Immature natural killer cell (primary cell): ENCODE data around the gene SMIM12. TPM values are rescaled to one million over a fixed set of nuclear protein-coding genes. Genes with fewer than 3 reads are reported as not detected.

Source experiments
- DNase-seq, 3 donors: peaks; one replicate each; pipeline ENCODE4 v3.0.0; 2022; ENCODE audit warnings: mixed read lengths in 1 of 3
- H3K27ac Mint-ChIP-seq, 6 donors: one replicate each; pipeline ENCODE4 v1.8.0; 2020; ENCODE audit warnings: mixed read lengths in 6 of 6, mild to moderate bottlenecking in 5 of 6, inconsistent platforms in 4 of 6, moderate library complexity in 3 of 6
- H3K27me3 Mint-ChIP-seq, 3 donors: one replicate each; pipeline ENCODE4 v1.8.0; 2020 to 2021; ENCODE audit warnings: low read depth in 3 of 3, mild to moderate bottlenecking in 3 of 3, mixed read lengths in 3 of 3, moderate library complexity in 3 of 3, inconsistent platforms in 1 of 3
- H3K36me3 Mint-ChIP-seq, 3 donors: one replicate each; pipeline ENCODE4 v1.8.0; 2020; ENCODE audit warnings: mixed read lengths in 3 of 3, inconsistent platforms in 2 of 3, mild to moderate bottlenecking in 2 of 3
- H3K4me1 Mint-ChIP-seq, 2 donors: one replicate each; pipeline ENCODE4 v1.8.0; 2020; ENCODE audit warnings: inconsistent platforms in 2 of 2, mild to moderate bottlenecking in 2 of 2, mixed read lengths in 2 of 2, moderate library complexity in 1 of 2
- H3K4me3 Mint-ChIP-seq, 5 donors: one replicate each; pipeline ENCODE4 v1.8.0; 2020; ENCODE audit warnings: mild to moderate bottlenecking in 5 of 5, mixed read lengths in 5 of 5, inconsistent platforms in 3 of 5, moderate library complexity in 3 of 5
- H3K9me3 Mint-ChIP-seq, 6 donors: one replicate each; pipeline ENCODE4 v1.8.0; 2020; ENCODE audit warnings: mild to moderate bottlenecking in 6 of 6, mixed read lengths in 6 of 6, inconsistent platforms in 4 of 6, moderate library complexity in 3 of 6
- polyA plus RNA-seq, 3 donors: library from polyadenylated mRNA; unstranded; fragments of 300-500 nt; fragmentation: Illumina TruSeq; gene quantifications; one replicate each; pipeline ENCODE4 v1.2.3, GENCODE V29; 2021

Gene SMIM12
- polyA plus RNA-seq, 3 donors from 2014 or later: 96.5 to 169 (median 114) TPM

- H3K9me3 Mint-ChIP-seq: peaks cover 11 to 15% (median 14%) of the 10 kb centered on the region in 6 donors
- no peak for DNase-seq
- peaks cover 3 to 8% (median 6%) of the 10 kb centered on the region in 3 donors for H3K36me3 Mint-ChIP-seq
These were observed 30.2 kb upstream of the SMIM12 start for GRCh38 chr1:34889705-34890104.

GRCh38 chr1:34887593-34887992, 28.0 kb upstream of the SMIM12 start:
- peaks cover 7 to 13% (median 10%) of the 10 kb centered on the region in 6 donors for H3K9me3 Mint-ChIP-seq
- no peaks in the 10 kb centered on the region for H3K4me1 Mint-ChIP-seq
- no peak for DNase-seq
- no peak overlapping the region for H3K4me3 Mint-ChIP-seq
- peaks cover 0 to 8% (median 6%) of the 10 kb centered on the region in 3 donors for H3K36me3 Mint-ChIP-seq
- peaks cover 7 to 23% (median 13%) of the 10 kb centered on the region in 3 donors for H3K27me3 Mint-ChIP-seq
- no peak overlapping the region for H3K27ac Mint-ChIP-seq

More at GRCh38 chr1:34889705-34890104, 30.2 kb upstream of the SMIM12 start:
- H3K27ac Mint-ChIP-seq: no peak overlapping the region
- peaks cover 6 to 20% (median 14%) of the 10 kb centered on the region in 3 donors for H3K27me3 Mint-ChIP-seq
- H3K4me1 Mint-ChIP-seq: no peaks in the 10 kb centered on the region
- no peak overlapping the region for H3K4me3 Mint-ChIP-seq

GRCh38 chr1:34885405-34886247, 26.1 kb upstream of the SMIM12 start:
- Mint-ChIP-seq H3K27me3 (peaks cover 8 to 17% (median 11%) of the 10 kb centered on the region in 3 donors), H3K4me1 (no peaks in the 10 kb centered on the region), H3K27ac (no peak overlapping the region), H3K9me3 (no peaks in the 10 kb centered on the region), H3K36me3 (no peaks in the 10 kb centered on the region), H3K4me3 (peak overlapping the region; percentile 21 to 67 (median 63))
- peak; percentile 12 to 22 (median 21) for DNase-seq

GRCh38 chr1:34884961-34885360, 25.4 kb upstream of the SMIM12 start:
- H3K4me3 Mint-ChIP-seq: peak overlapping the region; percentile 44 to 67 (median 55)
- no peak for DNase-seq
- no peaks in the 10 kb centered on the region for H3K9me3 Mint-ChIP-seq
- peaks cover 8 to 16% (median 15%) of the 10 kb centered on the region in 3 donors for H3K27me3 Mint-ChIP-seq
- no peak overlapping the region for H3K27ac Mint-ChIP-seq
- no peaks in the 10 kb centered on the region for H3K4me1 Mint-ChIP-seq
- H3K36me3 Mint-ChIP-seq: no peaks in the 10 kb centered on the region

- Mint-ChIP-seq H3K9me3 (no peaks in the 10 kb centered on the region), H3K27ac (peak overlapping the region in 1 of 6 donors; percentile 1), H3K27me3 (peaks cover 8 to 16% (median 11%) of the 10 kb centered on the region in 3 donors), H3K36me3 (no peaks in the 10 kb centered on the region), H3K4me1 (no peaks in the 10 kb centered on the region), H3K4me3 (peak overlapping the region; percentile 4 to 67 (median 55))
- DNase-seq: no peak
These were observed 25.0 kb upstream of the SMIM12 start for GRCh38 chr1:34884536-34884935.

GRCh38 chr1:34879230-34879629, 19.7 kb upstream of the SMIM12 start:
- Mint-ChIP-seq H3K9me3 (no peaks in the 10 kb centered on the region), H3K27me3 (peaks cover 13 to 24% (median 16%) of the 10 kb centered on the region in 3 donors), H3K4me3 (no peak overlapping the region), H3K4me1 (no peaks in the 10 kb centered on the region), H3K27ac (no peak overlapping the region), H3K36me3 (no peaks in the 10 kb centered on the region)
- no peak for DNase-seq

- DNase-seq: no peak
- Mint-ChIP-seq H3K9me3 (no peaks in the 10 kb centered on the region), H3K4me1 (no peaks in the 10 kb centered on the region)
These were observed 16.9 kb upstream of the SMIM12 start for GRCh38 chr1:34876406-34876805.

GRCh38 chr1:34874296-34874952, 14.9 kb upstream of the SMIM12 start:
- DNase-seq: no peak
- H3K4me3 Mint-ChIP-seq: no peak overlapping the region
- H3K27me3 Mint-ChIP-seq: peaks cover 11 to 31% (median 28%) of the 10 kb centered on the region in 3 donors
- H3K27ac Mint-ChIP-seq: no peak overlapping the region
- no peaks in the 10 kb centered on the region for H3K9me3 Mint-ChIP-seq
- H3K4me1 Mint-ChIP-seq: no peaks in the 10 kb centered on the region
- H3K36me3 Mint-ChIP-seq: peaks cover 0 to 5% (median 0%) of the 10 kb centered on the region in 3 donors

More at GRCh38 chr1:34876406-34876805, 16.9 kb upstream of the SMIM12 start:
- H3K36me3 Mint-ChIP-seq: peaks cover 0 to 5% (median 0%) of the 10 kb centered on the region in 3 donors
- peaks cover 9 to 31% (median 30%) of the 10 kb centered on the region in 3 donors for H3K27me3 Mint-ChIP-seq
- H3K4me3 Mint-ChIP-seq: no peak overlapping the region
- H3K27ac Mint-ChIP-seq: no peak overlapping the region

GRCh38 chr1:34872133-34872503, 12.6 kb upstream of the SMIM12 start:
- peaks cover 0 to 4% of the 10 kb centered on the region in 2 donors for H3K4me1 Mint-ChIP-seq
- peaks cover 11 to 33% (median 23%) of the 10 kb centered on the region in 3 donors for H3K27me3 Mint-ChIP-seq
- no peak overlapping the region for H3K4me3 Mint-ChIP-seq

GRCh38 chr1:34871443-34872132, 12.0 kb upstream of the SMIM12 start:
- peaks cover 11 to 29% (median 20%) of the 10 kb centered on the region in 3 donors for H3K27me3 Mint-ChIP-seq
- H3K4me1 Mint-ChIP-seq: peaks cover 0 to 6% of the 10 kb centered on the region in 2 donors
- no peaks in the 10 kb centered on the region for H3K9me3 Mint-ChIP-seq
- no peak overlapping the region for H3K27ac Mint-ChIP-seq
- H3K4me3 Mint-ChIP-seq: no peak overlapping the region
- no peak for DNase-seq
- peaks cover 0 to 5% (median 0%) of the 10 kb centered on the region in 3 donors for H3K36me3 Mint-ChIP-seq

More at GRCh38 chr1:34872133-34872503, 12.6 kb upstream of the SMIM12 start:
- Mint-ChIP-seq H3K27ac (no peak overlapping the region), H3K36me3 (peaks cover 0 to 5% (median 0%) of the 10 kb centered on the region in 3 donors), H3K9me3 (no peaks in the 10 kb centered on the region)
- no peak for DNase-seq

- Mint-ChIP-seq H3K9me3 (no peaks in the 10 kb centered on the region), H3K36me3 (peaks cover 0 to 5% (median 0%) of the 10 kb centered on the region in 3 donors), H3K27me3 (peaks cover 6 to 25% (median 17%) of the 10 kb centered on the region in 3 donors), H3K4me1 (peaks cover 0 to 7% of the 10 kb centered on the region in 2 donors), H3K4me3 (no peak overlapping the region), H3K27ac (no peak overlapping the region)
- DNase-seq: no peak
These were observed 10.8 kb upstream of the SMIM12 start for GRCh38 chr1:34870395-34870794.

GRCh38 chr1:34869760-34870159, 10.2 kb upstream of the SMIM12 start:
- Mint-ChIP-seq H3K4me1 (peaks cover 3 to 10% of the 10 kb centered on the region in 2 donors), H3K36me3 (peaks cover 0 to 5% (median 0%) of the 10 kb centered on the region in 3 donors), H3K27me3 (peaks cover 4 to 21% (median 15%) of the 10 kb centered on the region in 3 donors), H3K27ac (no peak overlapping the region), H3K9me3 (no peaks in the 10 kb centered on the region), H3K4me3 (no peak overlapping the region)
- DNase-seq: no peak

- no peaks in the 10 kb centered on the region for H3K9me3 Mint-ChIP-seq
- peaks cover 2 to 15% (median 13%) of the 10 kb centered on the region in 3 donors for H3K27me3 Mint-ChIP-seq
- peaks cover 17 to 23% of the 10 kb centered on the region in 2 donors for H3K4me1 Mint-ChIP-seq
- DNase-seq: no peak
- H3K36me3 Mint-ChIP-seq: no peaks in the 10 kb centered on the region
- peak overlapping the region; percentile 34 to 86 (median 71) for H3K4me3 Mint-ChIP-seq
- peak overlapping the region in 2 of 6 donors; percentile 9 to 10 for H3K27ac Mint-ChIP-seq
These were observed 8.9 kb upstream of the SMIM12 start for GRCh38 chr1:34868230-34869049.
